Activated naive CD4-positive, alpha-beta T cell treated with anti-CD3 and anti-CD28 coated beads, Interleukin-2, amount 10 ng/mL, durations not matched to agents 7 days and 5 days (primary cell): Measurements from ENCODE around the gene CPLX1.
A peak's percentile ranks its signal among the peaks of the same experiment; 100 is the strongest.

ENCODE experiments used
- CTCF ChIA-PET: fragments of 350-600 bp; sonication (Branson Sonifier 250); formaldehyde crosslinking; loops from one replicate; lab custom pipeline; 2021; ENCODE audit warnings: antibody characterized with exemption; lab: Charles Lee
- DNase-seq: peaks from one replicate; pipeline ENCODE4 v3.0.0-alpha.2; 2020
- H3K27ac Mint-ChIP-seq: one replicate; pipeline ENCODE4 v1.8.0; 2021; ENCODE audit warnings: mild to moderate bottlenecking, moderate library complexity, mixed read lengths
- H3K27me3 Mint-ChIP-seq: one replicate; pipeline ENCODE4 v1.8.0; 2021; ENCODE audit warnings: mild to moderate bottlenecking, mixed read lengths
- H3K36me3 Mint-ChIP-seq: one replicate; pipeline ENCODE4 v1.8.0; 2021; ENCODE audit warnings: mixed read lengths
- H3K4me1 Mint-ChIP-seq: one replicate; pipeline ENCODE4 v1.8.0; 2021; ENCODE audit warnings: mixed read lengths
- H3K4me3 Mint-ChIP-seq: one replicate; pipeline ENCODE4 v1.8.0; 2021; ENCODE audit warnings: mild to moderate bottlenecking, moderate library complexity, mixed read lengths
- H3K9me3 Mint-ChIP-seq: one replicate; pipeline ENCODE4 v1.8.0; 2021; ENCODE audit warnings: mixed read lengths

The CPLX1 gene

GRCh38 chr4:864456-865120, 38.7 kb upstream of the CPLX1 start:
- Mint-ChIP-seq H3K4me1 (no peaks in the 10 kb centered on the region), H3K27ac (no peak overlapping the region), H3K9me3 (peaks cover 5% of the 10 kb centered on the region), H3K36me3 (peaks cover 52% of the 10 kb centered on the region), H3K4me3 (no peak overlapping the region), H3K27me3 (no peaks in the 10 kb centered on the region)
- CTCF ChIA-PET: no interaction called here
- DNase-seq: no peak

- no peaks in the 10 kb centered on the region for H3K27me3 Mint-ChIP-seq
- H3K27ac Mint-ChIP-seq: no peak overlapping the region
- H3K36me3 Mint-ChIP-seq: peaks cover 65% of the 10 kb centered on the region
- peaks cover 22% of the 10 kb centered on the region for H3K9me3 Mint-ChIP-seq
- H3K4me1 Mint-ChIP-seq: peaks cover 3% of the 10 kb centered on the region
- DNase-seq: no peak
- H3K4me3 Mint-ChIP-seq: no peak overlapping the region
- CTCF ChIA-PET: no interaction called here
Observed at GRCh38 chr4:860561-860960, 34.6 kb upstream of the CPLX1 start.

DNA sequence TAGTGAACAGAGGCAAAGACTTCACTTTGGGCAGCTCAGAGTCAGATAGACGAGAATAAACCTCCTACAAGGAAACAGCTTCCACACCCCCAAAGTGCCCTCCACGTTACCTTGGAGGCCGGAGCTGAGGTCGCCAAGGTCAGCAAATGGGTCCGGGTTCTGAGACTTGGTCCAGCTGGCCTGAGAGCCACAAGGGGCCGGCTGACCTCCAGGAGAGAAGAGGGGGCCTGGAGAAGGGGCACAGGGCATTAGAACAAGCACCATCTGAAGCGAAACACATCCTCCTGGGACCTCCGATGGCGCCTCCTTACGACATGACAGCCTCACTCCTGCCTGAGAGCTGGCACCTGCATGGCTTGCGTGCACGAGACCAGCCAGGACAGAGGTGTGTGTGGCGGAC, 33.6 kb upstream of the CPLX1 start:
- Mint-ChIP-seq H3K4me1 (peaks cover 3% of the 10 kb centered on the region), H3K9me3 (peaks cover 22% of the 10 kb centered on the region), H3K4me3 (no peak overlapping the region), H3K36me3 (peaks cover 71% of the 10 kb centered on the region), H3K27me3 (no peaks in the 10 kb centered on the region), H3K27ac (no peak overlapping the region)
- DNase-seq: no peak
- CTCF ChIA-PET: no interaction called here

- no peak overlapping the region for H3K27ac Mint-ChIP-seq
- DNase-seq: no peak
- no peaks in the 10 kb centered on the region for H3K27me3 Mint-ChIP-seq
- H3K36me3 Mint-ChIP-seq: peaks cover 69% of the 10 kb centered on the region
- peaks cover 3% of the 10 kb centered on the region for H3K4me1 Mint-ChIP-seq
- no peak overlapping the region for H3K4me3 Mint-ChIP-seq
- CTCF ChIA-PET: no interaction called here
- H3K9me3 Mint-ChIP-seq: peaks cover 22% of the 10 kb centered on the region
Observed at GRCh38 chr4:858831-859451, 33.0 kb upstream of the CPLX1 start.

DNA sequence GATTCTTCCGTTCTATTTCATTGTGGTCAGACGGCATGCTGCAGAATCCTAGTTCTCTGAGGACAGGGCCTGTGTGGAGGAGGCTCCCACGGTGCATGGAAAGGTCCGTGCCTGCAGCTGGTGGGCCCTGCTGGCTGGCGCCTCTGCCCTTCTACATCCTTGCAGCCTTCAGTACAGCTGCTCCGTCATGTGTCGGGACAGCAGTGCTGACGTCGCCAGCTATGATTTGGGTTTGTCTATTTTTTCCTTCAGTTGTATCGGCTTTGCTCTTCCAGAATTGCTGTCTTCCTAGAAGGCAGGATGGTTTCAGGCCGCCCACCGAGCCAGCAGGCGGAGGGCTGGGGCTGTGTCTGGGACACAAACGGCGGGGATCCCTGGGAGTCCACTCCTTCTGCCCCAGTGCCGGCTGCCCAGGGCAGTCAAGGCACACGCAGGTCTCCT, 32.1 kb upstream of the CPLX1 start:
- peaks cover 22% of the 10 kb centered on the region for H3K9me3 Mint-ChIP-seq
- H3K4me1 Mint-ChIP-seq: peaks cover 3% of the 10 kb centered on the region
- no peaks in the 10 kb centered on the region for H3K27me3 Mint-ChIP-seq
- no peak overlapping the region for H3K27ac Mint-ChIP-seq
- peaks cover 66% of the 10 kb centered on the region for H3K36me3 Mint-ChIP-seq
- CTCF ChIA-PET: interaction anchor here (1.3 kb wide), 1 partner anchor 116 kb away, joined by 3 read pairs; no protein-coding TSS in a partner anchor
- no peak overlapping the region for H3K4me3 Mint-ChIP-seq
- no peak for DNase-seq

- peaks cover 3% of the 10 kb centered on the region for H3K4me1 Mint-ChIP-seq
- peaks cover 61% of the 10 kb centered on the region for H3K36me3 Mint-ChIP-seq
- CTCF ChIA-PET: interaction anchor here (1.3 kb wide), 1 partner anchor 115 kb away, joined by 3 read pairs; no protein-coding TSS in a partner anchor
- peaks cover 22% of the 10 kb centered on the region for H3K9me3 Mint-ChIP-seq
- no peak for DNase-seq
- H3K4me3 Mint-ChIP-seq: no peak overlapping the region
- peak overlapping the region; percentile 60 for H3K27ac Mint-ChIP-seq
- no peaks in the 10 kb centered on the region for H3K27me3 Mint-ChIP-seq
Observed at GRCh38 chr4:857461-857860, 31.5 kb upstream of the CPLX1 start.

DNA sequence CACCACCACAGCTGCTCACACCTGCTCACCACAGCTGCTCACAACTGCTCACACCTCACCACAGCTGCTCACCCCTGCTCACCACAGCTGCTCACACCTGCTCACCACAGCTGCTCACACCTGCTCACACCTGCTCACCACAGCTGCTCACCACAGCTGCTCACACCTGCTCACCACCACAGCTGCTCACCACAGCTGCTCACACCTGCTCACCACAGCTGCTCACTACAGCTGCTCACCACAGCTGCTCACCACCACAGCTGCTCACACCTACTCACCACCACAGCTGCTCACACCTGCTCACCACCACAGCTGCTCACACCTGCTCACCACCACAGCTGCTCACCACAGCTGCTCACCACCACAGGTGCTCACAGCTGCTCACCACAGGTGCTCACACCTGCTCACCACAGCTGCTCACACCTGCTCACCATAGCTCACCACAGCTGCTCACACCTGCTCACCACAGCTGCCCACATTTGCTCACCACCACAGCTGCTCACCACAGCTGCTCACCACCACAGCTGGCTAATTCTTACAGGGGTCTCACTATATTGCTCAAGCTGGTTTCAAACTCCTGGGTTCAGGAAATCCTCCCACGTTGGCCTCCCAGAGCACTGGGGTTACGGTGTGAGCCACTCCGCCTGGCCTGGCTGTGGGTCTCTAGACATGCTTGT, 30.4 kb upstream of the CPLX1 start:
- H3K36me3 Mint-ChIP-seq: peaks cover 57% of the 10 kb centered on the region
- CTCF ChIA-PET: no interaction called here
- no peak overlapping the region for H3K4me3 Mint-ChIP-seq
- H3K27me3 Mint-ChIP-seq: no peaks in the 10 kb centered on the region
- peaks cover 22% of the 10 kb centered on the region for H3K9me3 Mint-ChIP-seq
- H3K4me1 Mint-ChIP-seq: peaks cover 3% of the 10 kb centered on the region
- peak overlapping the region; percentile 78 for H3K27ac Mint-ChIP-seq
- no peak for DNase-seq

GRCh38 chr4:855880-856224, 29.9 kb upstream of the CPLX1 start:
- peak overlapping the region; percentile 78 for H3K27ac Mint-ChIP-seq
- H3K9me3 Mint-ChIP-seq: peaks cover 22% of the 10 kb centered on the region
- no peak for DNase-seq
- H3K27me3 Mint-ChIP-seq: no peaks in the 10 kb centered on the region
- H3K36me3 Mint-ChIP-seq: peaks cover 59% of the 10 kb centered on the region
- no peak overlapping the region for H3K4me3 Mint-ChIP-seq
- CTCF ChIA-PET: no interaction called here
- H3K4me1 Mint-ChIP-seq: peaks cover 3% of the 10 kb centered on the region

GRCh38 chr4:854356-854755, 28.4 kb upstream of the CPLX1 start:
- Mint-ChIP-seq H3K36me3 (peaks cover 54% of the 10 kb centered on the region), H3K27me3 (no peaks in the 10 kb centered on the region), H3K4me1 (peaks cover 3% of the 10 kb centered on the region), H3K27ac (no peak overlapping the region), H3K4me3 (no peak overlapping the region), H3K9me3 (peaks cover 22% of the 10 kb centered on the region)
- CTCF ChIA-PET: no interaction called here
- DNase-seq: no peak

DNA sequence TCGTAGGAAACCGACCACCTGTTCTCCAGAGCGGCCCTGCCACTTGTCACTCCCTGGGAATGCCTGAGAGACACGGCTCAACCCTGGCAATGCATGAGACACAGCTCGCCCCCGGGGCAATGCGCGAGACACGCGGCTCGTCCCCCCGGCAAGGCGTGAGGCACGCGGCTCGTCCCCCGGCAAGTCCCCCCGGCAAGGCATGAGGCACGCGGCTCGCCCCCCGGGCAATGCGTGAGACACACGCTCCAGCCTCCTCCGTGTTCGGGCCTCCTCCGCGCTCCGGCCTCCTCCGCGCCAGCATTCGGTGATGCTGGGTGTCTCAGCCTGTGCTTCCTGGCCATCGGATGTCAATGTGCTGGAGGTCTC, 27.5 kb upstream of the CPLX1 start:
- no peaks in the 10 kb centered on the region for H3K27me3 Mint-ChIP-seq
- no peak overlapping the region for H3K4me3 Mint-ChIP-seq
- H3K4me1 Mint-ChIP-seq: peaks cover 3% of the 10 kb centered on the region
- peaks cover 53% of the 10 kb centered on the region for H3K36me3 Mint-ChIP-seq
- H3K27ac Mint-ChIP-seq: no peak overlapping the region
- DNase-seq: no peak
- CTCF ChIA-PET: no interaction called here
- H3K9me3 Mint-ChIP-seq: peaks cover 19% of the 10 kb centered on the region

- Mint-ChIP-seq H3K4me3 (no peak overlapping the region), H3K4me1 (peaks cover 3% of the 10 kb centered on the region), H3K27me3 (no peaks in the 10 kb centered on the region), H3K27ac (no peak overlapping the region), H3K9me3 (peaks cover 10% of the 10 kb centered on the region), H3K36me3 (peaks cover 42% of the 10 kb centered on the region)
- CTCF ChIA-PET: no interaction called here
- DNase-seq: no peak
Observed at GRCh38 chr4:851701-852430, 25.9 kb upstream of the CPLX1 start.

GRCh38 chr4:850323-850945, 24.5 kb upstream of the CPLX1 start:
- no peak for DNase-seq
- Mint-ChIP-seq H3K4me1 (no peaks in the 10 kb centered on the region), H3K27ac (no peak overlapping the region), H3K4me3 (no peak overlapping the region), H3K27me3 (no peaks in the 10 kb centered on the region), H3K9me3 (peaks cover 5% of the 10 kb centered on the region), H3K36me3 (peaks cover 35% of the 10 kb centered on the region)
- CTCF ChIA-PET: no interaction called here

- peaks cover 31% of the 10 kb centered on the region for H3K36me3 Mint-ChIP-seq
- no peak for DNase-seq
- H3K27me3 Mint-ChIP-seq: no peaks in the 10 kb centered on the region
- H3K9me3 Mint-ChIP-seq: peaks cover 5% of the 10 kb centered on the region
- H3K4me3 Mint-ChIP-seq: no peak overlapping the region
- no peaks in the 10 kb centered on the region for H3K4me1 Mint-ChIP-seq
- CTCF ChIA-PET: no interaction called here
- no peak overlapping the region for H3K27ac Mint-ChIP-seq
Observed at GRCh38 chr4:849478-850175, 23.7 kb upstream of the CPLX1 start.
